ENCODE results near the gene ABCA7. TPM values are rescaled to one million over a fixed set of nuclear protein-coding genes. Genes with fewer than 3 reads are reported as not detected.

Gene ABCA7
- total RNA-seq, 1 donor from 2014 or later, result 51.0 TPM

DNA sequence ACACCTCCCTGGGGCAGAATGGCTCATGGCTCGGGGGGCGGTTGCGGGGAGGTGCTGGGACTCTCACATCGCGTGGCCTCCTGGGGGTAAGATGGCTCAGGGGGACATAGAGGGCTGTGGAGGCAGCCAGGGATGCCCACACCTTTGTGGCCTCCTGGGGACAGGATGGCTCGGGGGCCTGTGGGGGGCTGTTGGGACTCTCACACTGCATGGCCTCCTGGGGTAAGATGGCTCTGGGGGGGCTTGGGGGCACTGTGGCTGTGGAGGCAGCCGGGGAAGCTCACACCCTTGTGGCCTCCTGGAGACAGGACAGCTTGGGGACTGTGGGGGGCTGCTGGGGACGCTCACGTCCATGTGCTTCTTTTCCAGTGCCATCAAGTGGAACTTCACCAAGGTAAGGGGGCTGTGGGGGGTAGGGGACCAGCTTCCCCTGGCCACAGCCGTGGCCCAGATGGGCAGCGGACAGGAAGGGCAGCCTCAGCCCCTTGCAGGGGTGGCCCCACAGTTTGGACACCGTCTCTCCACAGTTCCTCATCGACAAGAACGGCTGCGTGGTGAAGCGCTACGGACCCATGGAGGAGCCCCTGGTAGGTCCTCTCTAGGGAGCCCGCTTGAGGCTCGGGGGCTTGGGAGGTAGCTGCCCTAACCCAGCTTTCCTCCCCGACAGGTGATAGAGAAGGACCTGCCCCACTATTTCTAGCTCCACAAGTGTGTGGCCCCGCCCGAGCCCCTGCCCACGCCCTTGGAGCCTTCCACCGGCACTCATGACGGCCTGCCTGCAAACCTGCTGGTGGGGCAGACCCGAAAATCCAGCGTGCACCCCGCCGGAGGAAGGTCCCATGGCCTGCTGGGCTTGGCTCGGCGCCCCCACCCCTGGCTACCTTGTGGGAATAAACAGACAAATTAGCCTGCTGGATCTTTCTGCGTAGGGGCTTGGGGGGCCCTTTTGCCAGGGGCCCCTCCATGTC, 66.2 kb downstream of the ABCA7 start:
- no peak for DNase-seq
- Histone ChIP-seq H3K27me3 (no peaks in the 10 kb centered on the region), H3K4me1 (peaks cover 38% of the 10 kb centered on the region), H3K4me3 (no peak overlapping the region), H3K36me3 (peaks cover 50% of the 10 kb centered on the region), H3K27ac (no peak overlapping the region), H3K9me3 (no peaks in the 10 kb centered on the region)
- no peak for ATAC-seq
- intact Hi-C loops (cut with DNase I), result no loop called here
- TF ChIP-seq, protein P1, sequence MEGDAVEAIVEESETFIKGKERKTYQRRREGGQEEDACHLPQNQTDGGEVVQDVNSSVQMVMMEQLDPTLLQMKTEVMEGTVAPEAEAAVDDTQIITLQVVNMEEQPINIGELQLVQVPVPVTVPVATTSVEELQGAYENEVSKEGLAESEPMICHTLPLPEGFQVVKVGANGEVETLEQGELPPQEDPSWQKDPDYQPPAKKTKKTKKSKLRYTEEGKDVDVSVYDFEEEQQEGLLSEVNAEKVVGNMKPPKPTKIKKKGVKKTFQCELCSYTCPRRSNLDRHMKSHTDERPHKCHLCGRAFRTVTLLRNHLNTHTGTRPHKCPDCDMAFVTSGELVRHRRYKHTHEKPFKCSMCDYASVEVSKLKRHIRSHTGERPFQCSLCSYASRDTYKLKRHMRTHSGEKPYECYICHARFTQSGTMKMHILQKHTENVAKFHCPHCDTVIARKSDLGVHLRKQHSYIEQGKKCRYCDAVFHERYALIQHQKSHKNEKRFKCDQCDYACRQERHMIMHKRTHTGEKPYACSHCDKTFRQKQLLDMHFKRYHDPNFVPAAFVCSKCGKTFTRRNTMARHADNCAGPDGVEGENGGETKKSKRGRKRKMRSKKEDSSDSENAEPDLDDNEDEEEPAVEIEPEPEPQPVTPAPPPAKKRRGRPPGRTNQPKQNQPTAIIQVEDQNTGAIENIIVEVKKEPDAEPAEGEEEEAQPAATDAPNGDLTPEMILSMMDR (IDR thresholded peaks at IDR 0.05), result no peak

DNA sequence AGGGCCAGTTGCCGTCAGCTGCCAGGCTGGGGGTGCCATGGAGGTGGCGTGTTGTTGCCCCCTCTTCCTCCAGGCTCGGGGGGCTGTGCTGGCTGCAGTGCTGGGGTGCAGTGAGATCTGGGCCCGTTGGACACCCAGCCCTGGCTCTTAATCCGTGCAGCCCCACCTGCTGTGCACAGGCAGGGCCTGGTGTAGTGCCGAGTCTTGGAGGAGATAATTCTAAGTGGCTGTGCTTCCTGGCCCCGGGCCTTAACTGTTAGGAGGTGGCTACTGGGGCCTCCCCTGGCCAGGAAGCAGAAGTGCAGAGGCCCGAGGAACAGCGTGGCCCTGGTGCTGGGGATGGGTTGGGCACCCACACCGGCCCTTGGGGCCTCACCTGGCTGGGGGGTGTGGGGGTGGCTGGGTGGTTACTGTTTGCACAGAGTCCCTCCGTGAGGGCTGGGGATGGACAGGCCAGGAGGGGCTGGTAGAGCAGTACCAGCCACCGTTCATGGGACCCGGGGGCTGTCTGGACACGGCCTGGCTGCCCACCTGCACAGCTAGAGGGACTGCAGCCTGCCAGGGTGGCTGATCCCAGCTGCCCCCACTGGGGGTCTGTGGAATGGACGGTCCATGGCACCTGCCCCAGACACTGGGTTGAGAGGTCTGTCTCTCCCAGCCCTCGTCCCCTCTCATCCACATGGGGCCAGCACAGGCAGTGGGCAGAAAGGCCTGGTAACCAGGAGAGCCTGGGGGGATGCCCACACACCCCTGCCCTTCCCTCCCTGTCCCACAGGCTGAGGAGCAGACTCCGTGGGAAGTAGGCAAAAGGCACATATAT, 67.1 kb downstream of the ABCA7 start:
- ATAC-seq (no peak), DNase-seq (no peak)
- peaks cover 29% of the 10 kb centered on the region for H3K4me1 ChIP-seq
- H3K36me3 ChIP-seq, result peaks cover 56% of the 10 kb centered on the region
- no peaks in the 10 kb centered on the region for H3K9me3 ChIP-seq
- intact Hi-C loops (cut with DNase I), result no loop called here
- TF ChIP-seq, protein P1 (IDR thresholded peaks at IDR 0.05), result peak; percentile 14
- no peak overlapping the region for H3K4me3 ChIP-seq
- H3K27ac ChIP-seq, result no peak overlapping the region
- H3K27me3 ChIP-seq, result no peaks in the 10 kb centered on the region

DNA sequence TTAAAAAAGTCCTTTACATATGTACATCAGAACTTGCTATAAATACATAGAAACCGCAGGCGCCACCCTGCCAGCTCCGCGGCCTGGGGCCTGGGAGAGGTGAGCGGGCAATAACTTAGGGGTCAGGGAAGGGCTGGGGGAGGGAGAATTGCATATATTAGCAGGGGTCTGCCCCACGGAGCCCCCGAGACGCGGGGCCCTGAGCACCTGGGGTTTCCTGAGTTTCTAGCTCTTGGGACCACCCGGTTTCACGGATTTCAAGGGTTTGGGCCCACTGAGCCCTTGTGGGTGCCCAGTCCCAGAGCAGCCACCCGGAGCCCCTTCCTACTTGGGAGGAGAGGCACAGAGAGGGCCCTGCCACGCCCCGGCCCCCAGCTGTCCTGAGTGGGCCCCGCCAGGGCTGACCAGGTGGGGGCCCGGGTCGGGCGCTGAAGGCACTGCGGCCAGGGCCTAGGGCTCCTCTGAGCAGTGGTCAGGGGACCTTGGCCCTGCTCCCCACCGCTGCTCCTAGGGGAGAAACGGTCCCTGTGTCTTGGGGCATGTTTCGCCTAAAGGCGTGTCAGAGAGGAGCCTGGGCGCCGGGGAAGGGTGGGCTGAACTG, 67.9 kb downstream of the ABCA7 start:
- no peak for DNase-seq
- intact Hi-C loops (cut with DNase I), result no loop called here
- H3K27ac ChIP-seq, result no peak overlapping the region

DNA sequence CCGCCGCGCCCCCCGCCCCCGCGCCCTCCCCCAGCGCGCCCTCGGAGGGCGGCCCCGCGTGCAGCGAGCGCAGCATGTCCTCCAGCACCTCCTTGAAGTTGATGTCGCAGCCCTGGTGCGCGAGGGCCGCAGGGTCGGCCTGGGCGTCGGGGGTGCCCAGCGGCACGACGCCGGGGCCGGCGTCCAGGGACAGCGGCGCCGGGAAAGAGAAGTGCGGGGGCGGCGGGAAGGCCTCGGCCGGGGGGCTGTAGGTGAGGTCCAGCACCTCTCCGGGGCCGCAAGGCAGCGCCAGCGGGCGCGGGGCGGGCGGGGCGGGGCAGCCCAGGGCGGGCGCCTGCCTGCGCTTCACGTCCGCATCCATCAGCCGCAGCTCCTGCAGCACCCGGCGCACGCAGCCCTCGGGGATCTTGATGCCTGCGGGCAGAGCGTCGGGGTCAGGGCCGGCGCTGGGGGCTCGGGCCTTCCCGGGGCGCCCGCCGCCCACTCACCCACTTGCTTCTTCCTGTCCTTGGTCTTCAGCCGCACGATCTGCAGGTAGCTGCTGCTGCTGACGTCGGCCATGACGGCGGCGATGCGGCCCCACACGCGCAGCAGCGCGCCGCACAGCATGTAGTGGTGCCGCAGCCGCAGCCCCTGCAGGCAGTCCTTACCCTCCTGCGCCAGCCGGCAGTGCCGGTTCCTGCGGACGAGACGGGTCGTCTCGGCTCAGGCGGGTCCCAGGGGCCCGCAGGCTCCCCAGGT, 68.6 kb downstream of the ABCA7 start:
- H3K4me1 ChIP-seq, result peaks cover 20% of the 10 kb centered on the region
- ATAC-seq (no peak), DNase-seq (no peak)
- no peak overlapping the region for H3K27ac ChIP-seq
- H3K4me3 ChIP-seq, result no peak overlapping the region
- no peaks in the 10 kb centered on the region for H3K27me3 ChIP-seq
- no peaks in the 10 kb centered on the region for H3K9me3 ChIP-seq
- intact Hi-C loops (cut with DNase I), result no loop called here
- peaks cover 68% of the 10 kb centered on the region for H3K36me3 ChIP-seq
- TF ChIP-seq, protein P1 (IDR thresholded peaks at IDR 0.05), result no peak

More for the DNA sequence above, 67.9 kb downstream of the ABCA7 start:
- H3K4me3 ChIP-seq, result no peak overlapping the region
- no peaks in the 10 kb centered on the region for H3K27me3 ChIP-seq
- TF ChIP-seq, protein P1 (IDR thresholded peaks at IDR 0.05), result no peak
- no peak for ATAC-seq
- no peaks in the 10 kb centered on the region for H3K9me3 ChIP-seq
- peaks cover 22% of the 10 kb centered on the region for H3K4me1 ChIP-seq
- H3K36me3 ChIP-seq, result peaks cover 63% of the 10 kb centered on the region

DNA sequence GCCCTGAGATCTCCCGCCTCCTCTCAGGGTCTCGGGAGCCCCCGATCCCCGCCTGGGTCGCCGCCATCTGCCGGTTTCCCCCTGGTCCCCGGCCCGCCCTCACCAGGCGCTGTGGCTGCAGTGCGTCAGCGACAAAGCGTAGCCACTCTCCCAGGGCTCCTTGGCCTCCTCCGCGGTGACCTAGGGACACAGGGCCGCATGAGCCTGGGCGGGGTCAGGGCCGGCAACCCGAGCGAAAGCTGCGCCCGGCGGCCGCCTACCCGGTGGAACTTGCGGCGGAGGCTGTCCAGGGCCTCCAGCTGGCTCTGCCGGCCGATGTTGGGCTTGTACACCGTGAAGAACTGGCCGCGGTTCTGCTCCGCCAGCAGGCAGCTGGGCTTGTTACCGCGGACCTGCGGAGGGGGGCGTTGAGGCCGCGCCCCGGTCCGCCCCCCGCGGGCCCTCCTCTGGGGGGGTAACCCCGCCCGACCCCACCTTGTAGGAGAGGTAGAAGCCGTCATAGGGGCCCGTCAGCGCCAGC, 69.2 kb downstream of the ABCA7 start:
- Histone ChIP-seq H3K27me3 (no peaks in the 10 kb centered on the region), H3K4me1 (peaks cover 24% of the 10 kb centered on the region), H3K27ac (no peak overlapping the region), H3K9me3 (no peaks in the 10 kb centered on the region), H3K4me3 (no peak overlapping the region), H3K36me3 (peaks cover 75% of the 10 kb centered on the region)
- intact Hi-C loops (cut with DNase I), result no loop called here
- no peak for DNase-seq
- ATAC-seq, result no peak
- TF ChIP-seq, protein P1 (IDR thresholded peaks at IDR 0.05), result no peak
